HCT116 (cell line): ENCODE measurements around the gene SLC35B2.

Source experiments
- CTCF ChIP-seq, 3 experiments: fragments of 200-600 bp in 1 of 3; sonication (generic) in 1 of 3; IDR thresholded peaks in 2 of 3; conservative IDR thresholded peaks in 1 of 3; 2 replicates each; pipeline ENCODE4 v1.5.1; 2012 to 2017; ENCODE audit warnings: low read depth in 2 of 3, low read length in 2 of 3, antibody characterized with exemption in 1 of 3, borderline replicate concordance in 1 of 3, control low read depth in 1 of 3, mild to moderate bottlenecking in 1 of 3, mixed read lengths in 1 of 3, mixed run types in 1 of 3, moderate library complexity in 1 of 3; ENCODE audit not compliant: insufficient read depth in 1 of 3
- POLR2AphosphoS5 ChIP-seq: IDR thresholded peaks from 2 replicates; pipeline ENCODE4 v1.6.1; 2011; ENCODE audit warnings: mild to moderate bottlenecking, low read depth, low read length, moderate library complexity
- YY1 ChIP-seq: IDR thresholded peaks from 2 replicates; pipeline ENCODE4 v1.6.1; 2011; ENCODE audit warnings: low read length, low read depth, moderate library complexity, mild to moderate bottlenecking; ENCODE audit not compliant: insufficient replicate concordance; ENCODE audit errors: extremely low read depth

- no peak for TF ChIP-seq POLR2AphosphoS5
- no peak for TF ChIP-seq YY1
- no peak for TF ChIP-seq CTCF (IDR thresholded peaks at IDR 0.05 in 2 of 3, conservative IDR thresholded peaks at IDR 0.05 in 1 of 3; ENCODE audit: borderline replicate concordance in 1 of 3, insufficient read depth in 1 of 3, low read depth in 2 of 3, low read length in 2 of 3)
Observed at GRCh38 chr6:44297063-44298038, 40.0 kb upstream of the SLC35B2 start.
